Measurements from ENCODE around the gene CFAP100.
A peak's percentile ranks its signal among the peaks of the same experiment; 100 is the strongest.

CFAP100 gene

DNA sequence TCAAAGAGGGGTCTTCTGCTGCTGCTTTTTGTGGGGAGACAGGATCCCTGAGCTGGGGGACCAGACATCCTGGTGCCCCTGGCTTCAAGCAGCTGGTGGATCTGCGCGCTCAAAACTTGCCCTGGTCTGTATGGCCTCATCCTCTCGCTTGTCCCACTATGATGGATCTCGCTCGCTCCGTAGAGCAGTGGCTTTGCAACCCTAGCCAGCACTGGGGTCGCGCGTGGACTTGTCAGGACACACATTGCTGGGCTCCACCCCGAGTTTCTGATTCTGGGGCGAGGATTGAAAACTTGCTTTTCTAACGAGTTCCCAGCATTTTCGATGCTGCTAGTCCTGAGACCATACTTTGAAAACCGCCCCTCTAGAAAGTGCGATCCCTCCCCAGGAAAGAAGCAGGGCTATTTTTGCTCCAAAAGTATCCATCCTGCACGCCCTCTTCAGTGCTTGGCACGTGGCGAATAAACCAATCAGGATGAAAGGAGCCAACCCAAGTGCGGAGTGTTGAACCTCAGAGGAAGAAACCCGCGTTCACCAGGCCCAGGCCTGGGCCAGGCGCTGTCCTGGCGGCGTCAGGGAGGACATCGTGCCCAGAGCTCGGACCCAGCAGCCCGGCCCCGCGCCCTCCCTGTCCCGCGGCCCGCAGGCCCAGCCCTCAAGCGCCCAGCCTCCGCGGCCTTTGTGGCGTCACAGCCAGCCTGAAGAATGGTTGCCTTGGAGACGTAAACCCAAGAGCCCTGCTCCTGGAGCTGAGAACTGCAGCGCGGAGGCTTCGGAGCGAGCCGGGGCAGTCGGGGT is at the start of gene CFAP100:
Gene CFAP100 (plus strand): TSS at position 731 of the 798 bp plus-strand sequence. CDS start 1,092 bp downstream, outside the sequence.
- no peak for DNase-seq

DNA sequence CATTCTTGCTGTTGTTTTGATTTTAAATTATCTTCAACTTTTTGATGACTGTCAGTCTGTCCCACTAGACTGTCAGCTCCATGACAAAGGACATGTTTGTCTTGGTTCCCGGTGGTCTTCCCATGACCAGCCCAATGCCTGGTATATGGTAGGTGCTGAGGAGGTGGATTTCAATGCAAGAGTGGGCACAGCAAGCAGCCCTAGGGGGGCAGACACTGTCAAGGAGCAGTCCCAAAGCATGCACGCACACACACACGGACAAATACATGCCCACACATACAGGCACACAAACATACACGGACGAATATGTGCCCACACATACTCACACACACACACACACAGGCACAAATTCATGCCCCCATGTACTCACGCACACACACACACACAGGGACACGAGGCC is 49.5 kb upstream of the CFAP100 start:
- DNase-seq: no peak

DNA sequence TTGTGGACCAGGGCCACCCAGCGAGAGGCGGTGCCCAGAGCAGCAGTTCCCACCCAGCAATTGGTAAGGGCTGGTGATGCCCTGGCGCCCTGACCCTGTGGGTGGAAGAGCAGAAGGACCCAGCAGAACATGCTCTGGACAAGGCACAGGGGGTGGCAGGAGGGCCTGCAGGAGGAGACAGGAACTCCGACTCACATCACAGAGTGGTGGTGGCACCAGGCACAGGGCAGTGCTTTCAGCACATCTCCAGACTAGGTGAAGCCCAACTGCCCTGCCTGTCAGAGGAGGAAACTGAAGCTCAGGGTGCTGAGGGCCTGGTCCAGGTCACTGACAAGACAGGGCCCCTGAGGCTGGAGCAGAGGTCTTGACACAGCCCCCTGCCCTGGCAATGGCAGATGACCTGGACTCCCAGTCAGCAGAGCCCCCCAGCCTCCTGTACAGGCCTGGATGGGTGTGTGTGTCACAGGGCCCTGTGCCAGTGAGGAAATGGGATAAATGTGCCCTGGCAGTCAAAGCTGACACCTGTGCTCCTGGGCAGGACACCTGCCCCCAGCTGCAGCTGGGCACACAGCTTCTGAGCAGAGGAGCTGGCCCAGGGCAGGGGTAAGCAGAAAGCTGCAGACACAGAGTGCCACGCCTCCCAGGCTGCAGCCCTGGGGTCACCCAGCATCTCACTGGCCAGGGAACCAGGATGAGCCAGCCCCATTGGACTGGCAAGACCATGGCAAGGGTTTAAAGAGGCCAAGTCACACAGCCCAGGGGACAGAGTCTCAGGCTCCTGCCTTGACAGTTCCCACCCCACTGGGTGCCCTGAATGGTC is 48.9 kb upstream of the CFAP100 start:
- DNase-seq: peak; percentile 46

DNA sequence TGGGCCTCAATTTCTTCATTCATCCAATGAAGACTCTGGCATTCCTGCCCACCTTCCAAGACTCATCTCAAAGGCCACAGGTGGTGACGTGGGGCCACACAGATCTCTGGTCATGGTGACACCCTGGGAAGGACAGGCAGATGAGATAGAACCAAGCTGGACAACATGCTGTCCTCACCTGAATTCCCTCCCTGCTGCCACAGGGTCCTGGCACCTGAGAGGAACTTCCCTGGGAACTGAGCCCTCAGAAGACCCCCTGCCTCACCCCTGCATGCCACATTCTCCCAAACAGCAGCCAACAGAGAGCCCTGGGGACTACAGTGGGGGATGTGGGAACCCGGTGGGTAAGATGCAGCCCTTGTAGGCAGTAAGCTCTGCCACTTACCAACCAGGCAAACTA is 48.2 kb upstream of the CFAP100 start:
- DNase-seq: peak; percentile 25

DNA sequence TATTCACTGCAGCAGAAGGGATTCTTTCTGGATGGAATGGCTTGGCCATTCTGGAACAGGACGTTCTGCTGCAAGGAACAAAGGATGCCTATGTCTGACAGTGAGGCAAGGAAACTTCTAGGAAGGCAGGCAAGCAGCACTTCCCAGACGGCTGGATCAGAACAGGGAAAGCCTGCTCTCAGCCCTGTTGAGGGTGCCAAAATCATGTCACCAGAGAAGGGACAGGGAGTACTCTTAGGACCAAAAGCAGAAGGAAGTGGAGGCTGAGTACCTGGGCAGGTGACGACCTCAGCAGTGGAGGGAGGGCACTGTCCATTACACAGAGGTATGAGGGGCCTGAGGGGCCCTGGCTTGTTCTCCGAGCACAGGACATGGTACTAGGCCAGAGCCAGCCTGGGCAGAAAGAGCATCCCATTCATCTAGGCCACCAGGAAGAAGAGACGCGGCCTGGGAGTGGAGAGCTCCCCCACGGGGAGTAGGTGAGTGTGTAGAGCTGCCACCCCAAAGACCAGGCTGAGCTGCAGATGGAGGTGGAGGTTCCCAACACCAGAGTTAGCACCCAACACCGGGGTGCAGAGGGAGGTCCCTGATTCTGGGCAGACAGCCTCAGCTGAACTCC is 47.1 kb upstream of the CFAP100 start:
- DNase-seq: peak; percentile 26

DNA sequence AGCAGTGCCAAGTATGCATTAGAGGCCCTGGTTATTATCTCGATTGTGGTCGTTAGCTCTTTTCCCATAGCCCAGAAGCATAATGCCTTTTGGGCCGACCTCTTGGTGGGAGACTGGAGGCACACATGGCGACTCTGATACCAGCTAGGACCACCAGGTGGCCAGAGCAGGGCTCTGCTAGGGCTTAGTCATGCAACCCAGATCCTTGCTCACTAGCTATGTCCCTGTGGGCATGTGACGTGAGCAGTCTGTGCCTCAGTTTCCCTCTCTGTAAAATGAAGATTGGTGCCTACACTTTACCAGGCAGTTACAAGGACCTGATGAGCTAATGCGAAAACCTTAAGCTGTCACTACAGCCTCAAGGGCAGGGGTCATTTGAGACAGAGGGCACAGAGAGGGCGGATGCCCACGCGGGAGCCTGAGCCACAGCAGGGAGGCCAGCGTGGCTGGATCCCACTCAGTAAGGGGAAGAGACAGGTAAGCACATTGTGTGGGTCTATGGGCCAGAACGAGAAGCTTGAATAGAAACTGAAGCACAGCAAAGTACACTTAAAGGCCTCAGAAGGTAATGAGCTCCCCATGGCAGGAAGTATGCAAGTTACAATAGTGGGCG is 46.3 kb upstream of the CFAP100 start:
- DNase-seq: peak; percentile 39

DNA sequence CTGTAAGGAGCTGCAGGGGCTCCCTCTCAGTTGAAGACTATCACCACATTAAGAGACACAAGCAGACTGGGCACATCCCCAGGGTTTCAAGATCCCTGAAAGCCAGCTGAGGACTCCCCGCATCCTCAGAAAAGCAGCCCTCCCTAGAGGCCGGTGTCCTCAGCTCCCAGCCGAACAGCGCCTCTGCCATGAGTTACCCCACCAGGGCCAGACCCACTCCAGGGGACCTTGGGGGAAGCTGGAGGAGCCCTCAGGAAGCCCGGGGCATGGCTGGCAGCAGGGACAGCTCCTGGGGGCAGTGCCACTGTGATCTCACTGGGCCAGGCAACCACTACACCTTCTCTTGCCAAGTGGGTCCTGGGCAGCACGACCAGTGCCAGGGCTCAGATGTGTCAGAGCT is 45.6 kb upstream of the CFAP100 start:
- peak; percentile 34 for DNase-seq

DNA sequence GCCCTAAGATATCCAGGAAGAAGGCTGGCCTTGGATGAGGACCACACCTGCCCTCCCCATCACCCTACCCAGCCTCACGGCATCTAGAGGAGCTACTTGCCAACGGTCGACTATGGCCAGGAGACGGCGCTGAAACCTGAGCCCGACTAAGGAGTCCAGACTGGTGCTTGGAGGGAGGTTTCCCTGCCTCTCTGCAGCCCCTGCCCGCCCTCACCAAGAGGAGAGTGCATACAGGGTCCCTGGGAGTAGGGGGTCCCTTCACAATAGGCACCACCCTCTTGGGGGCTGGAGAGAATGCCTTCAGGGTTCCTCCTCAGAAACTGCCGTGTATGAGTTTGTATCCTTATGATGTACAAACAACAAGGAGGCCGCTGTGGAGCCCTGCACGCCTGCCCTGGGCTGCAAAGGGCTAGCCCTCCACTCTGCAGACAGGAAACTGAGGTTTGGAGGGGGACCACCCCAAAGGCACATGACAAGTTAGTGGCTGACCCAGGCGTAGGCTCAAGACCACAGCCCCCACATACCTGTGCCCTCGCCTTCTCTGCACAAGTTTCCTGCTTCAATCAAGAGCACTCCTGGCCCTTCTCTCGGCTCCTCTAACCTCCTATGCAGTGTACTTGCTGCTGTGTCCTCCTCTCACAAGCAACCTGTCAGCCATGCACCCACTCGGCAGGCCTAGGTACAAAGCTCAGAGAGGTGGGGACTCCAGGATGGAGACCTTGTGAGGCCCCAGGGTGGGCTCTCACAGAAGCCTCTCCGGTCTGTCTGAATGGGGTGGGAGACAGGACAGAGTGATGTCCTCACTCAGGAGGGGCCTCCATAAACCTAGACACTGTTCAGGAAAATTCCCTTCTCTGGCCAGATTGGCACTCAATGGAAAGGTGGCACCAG is 44.9 kb upstream of the CFAP100 start:
- DNase-seq: peak; percentile 42

DNA sequence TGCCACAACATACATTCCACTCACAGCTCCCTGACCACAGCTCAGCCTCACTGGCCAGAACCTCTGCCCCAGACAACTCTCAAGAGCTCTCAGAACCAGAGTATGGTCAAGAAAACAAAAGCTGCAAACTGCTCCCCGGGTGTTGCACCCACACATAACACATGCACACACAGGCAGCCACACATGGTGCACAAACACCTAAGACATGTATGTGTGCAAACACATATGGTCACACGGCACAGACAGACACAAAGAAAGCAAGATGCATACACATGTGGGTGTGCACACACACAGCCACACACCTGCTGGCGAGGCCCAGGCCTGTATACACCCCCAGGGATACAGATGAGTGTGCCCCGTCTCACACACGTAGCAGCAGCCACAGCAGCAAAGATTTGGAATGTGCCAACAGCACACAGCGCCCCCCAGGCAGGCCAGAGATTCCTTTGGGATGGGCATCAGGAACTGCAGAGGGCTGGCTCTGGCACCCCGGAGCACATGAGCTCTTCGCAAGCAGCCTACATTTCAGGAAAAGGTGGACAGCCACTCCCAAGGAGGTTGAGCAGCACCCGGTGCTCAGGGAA is 44.1 kb upstream of the CFAP100 start:
- no peak for DNase-seq

DNA sequence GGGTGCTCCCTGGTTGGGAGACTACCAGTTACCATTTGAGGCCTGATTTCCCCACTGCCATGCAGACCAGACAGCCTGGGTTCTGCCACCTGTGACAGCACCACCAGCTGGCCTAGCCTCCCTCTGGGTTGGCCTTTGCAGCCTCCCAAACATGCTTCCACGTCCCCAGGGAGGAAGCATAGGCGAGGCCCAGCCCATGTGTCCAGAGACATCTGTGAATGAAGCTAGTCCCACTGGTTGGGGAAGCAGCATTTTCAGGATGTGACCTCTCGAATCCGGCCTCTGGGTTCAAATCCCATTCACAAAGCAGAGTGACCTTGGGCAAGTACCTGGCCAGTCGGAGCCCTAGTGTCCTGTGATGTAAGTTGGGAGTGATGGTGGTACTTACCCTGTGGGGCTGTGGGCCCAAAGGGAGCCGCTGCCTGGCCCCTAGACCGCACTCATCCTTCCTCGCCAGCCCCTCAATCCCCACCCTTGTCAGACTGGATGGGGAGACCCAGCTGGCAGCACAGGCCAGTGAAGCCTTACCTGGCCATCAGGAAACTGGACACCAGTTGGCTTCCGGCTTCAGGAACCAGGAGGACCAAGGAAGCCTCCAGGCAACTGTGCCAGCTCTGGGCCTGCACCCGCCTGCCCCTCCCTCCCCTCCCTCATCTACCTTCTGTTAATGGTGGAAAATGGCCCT is 43.5 kb upstream of the CFAP100 start:
- no peak for DNase-seq

DNA sequence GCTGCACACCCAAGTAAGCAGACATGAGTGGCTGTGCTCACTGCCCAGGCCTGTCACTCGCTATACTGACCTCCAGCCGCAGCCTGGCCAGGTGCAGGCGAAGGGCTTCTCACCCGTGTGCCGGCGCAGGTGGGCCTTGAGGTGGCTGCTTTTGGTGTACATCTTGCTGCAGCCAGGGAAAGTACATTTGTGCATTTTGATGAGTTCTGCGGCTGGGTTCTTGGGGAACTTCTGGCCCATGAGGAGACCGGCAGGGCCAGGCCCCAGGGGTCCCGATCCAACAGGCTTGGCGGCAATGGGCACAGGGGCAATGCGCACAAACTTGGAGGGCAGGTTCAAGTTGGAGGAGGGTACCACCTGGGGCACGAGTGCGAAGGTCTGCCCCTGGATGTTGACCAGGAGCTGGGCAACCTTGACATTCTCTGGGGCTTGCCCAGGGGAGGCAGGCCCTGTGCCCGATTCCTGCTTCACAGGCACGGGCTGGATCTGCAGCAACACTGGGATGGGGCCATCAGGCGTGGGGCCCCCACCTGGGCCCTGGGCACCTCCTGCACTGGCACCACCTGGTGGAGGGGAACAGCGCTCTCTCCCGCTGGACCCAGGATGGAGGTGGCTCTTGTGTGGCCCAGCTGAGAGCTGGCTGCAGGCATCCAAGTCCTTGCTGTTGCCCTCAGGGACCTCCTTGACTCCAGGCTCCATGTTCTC is 42.8 kb upstream of the CFAP100 start:
- no peak for DNase-seq

DNA sequence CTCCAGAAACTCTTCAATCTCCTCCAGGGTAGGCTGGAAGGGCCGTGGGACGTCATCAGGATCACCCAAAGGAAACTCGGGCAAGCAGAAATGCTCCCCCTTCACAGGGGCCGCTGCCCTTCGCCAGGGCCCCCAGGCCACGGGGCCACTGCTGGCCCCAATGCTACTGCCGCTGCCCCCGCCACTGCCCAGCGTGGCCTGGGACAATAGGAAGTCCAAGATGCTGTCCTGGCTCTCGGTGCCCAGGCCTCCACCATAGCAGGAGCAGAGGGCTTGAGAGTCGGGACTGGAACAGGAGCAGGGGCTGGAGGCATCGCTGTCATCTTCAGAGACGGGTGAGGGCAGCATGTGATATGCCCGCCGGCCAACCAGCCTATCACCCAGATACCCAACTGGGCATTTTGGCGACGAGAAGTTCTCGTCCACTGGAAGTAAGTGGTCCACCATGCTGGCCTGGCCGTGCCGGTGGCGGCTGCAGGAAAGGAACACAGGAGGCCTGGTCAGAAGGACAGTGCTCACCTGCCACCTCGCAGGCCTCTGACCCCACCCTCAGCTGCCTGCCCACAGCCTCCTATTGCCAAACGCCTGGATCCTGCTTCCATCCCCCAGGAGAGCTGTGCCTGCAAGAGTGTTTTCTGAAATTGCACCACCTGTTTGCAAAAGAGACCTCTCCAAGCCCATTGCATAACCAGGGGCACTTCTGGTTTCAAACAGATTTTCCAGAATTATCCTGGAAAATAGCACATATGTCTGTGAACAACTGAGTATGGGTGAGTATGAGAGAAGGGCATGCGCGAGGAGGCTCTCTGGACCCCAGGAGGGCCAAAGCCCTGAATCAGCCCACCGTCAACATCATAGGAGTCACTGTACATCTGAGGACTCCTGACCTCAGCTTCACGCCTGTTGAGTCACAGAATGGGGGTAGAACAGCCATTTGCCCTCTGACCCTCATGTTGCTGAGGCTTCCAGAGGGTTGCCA is 41.9 kb upstream of the CFAP100 start:
- DNase-seq: no peak

DNA sequence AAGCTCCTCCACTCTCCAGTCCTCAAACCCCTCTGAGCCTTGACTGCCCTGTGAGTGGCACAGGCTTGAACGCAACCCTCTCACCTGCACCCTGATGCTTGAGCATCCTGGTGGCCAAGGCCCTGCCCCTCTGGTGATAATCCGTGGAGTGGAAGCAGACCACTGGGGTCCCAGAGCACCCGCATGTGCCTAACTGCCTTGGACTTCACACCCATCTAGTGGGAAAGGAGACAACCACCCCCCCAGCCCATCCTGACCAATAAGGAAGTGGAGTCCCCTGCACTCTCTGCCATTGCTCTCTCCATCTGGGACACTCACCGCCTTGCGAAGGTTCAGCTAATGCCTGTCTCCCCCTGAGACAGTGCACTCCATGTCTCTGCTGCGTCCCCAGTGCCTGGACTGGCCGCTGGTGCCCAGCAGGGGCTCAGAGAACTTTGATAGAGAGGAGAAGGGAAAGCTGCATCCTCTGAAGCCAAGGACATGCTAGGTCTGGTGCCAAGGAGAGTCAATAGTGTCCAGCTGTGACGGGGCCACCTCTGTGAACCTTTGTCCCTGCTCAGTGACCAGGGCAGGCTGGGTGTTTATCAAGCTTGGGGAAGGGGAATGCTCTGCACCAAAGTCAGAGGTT is 40.9 kb upstream of the CFAP100 start:
- DNase-seq: no peak

DNA sequence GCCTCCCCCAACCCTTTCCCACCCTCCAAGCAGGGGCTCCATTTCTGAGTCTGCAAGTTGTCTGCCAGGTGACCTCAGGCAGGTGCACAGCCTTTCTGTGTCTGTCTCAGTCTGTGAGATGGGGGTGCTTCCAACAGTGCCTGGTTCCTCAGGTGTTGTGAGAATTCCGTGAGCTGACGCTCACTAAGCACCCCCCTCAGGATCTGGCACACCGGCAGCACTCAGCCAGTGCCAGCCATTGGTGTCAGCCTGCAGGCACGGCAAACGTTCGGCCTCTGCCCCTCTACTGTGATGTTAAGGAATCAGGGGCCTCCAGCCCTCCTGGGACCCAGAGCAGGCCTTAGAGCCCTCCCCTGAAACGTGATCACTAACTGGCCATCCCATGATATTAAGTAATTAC is 39.9 kb upstream of the CFAP100 start:
- no peak for DNase-seq

DNA sequence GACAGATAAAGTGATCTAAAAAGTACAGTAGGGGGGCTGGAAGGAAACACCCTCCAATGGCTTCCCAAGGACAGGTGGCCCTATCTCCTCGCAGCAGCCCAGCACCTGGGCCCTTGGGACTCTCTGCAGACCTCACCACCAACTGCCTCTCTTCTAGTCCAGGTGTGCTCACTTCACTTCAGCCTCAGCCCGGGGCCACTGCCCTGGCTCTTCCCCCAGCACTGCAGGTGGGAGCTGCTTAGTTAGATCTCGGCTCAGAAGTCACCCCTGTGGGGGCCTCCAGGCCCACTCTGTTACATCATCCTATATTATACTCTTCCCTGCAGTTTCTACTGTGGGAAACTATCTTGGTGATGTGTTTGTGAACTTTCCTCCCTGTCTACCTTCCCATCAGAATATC is 39.5 kb upstream of the CFAP100 start:
- DNase-seq: no peak

DNA sequence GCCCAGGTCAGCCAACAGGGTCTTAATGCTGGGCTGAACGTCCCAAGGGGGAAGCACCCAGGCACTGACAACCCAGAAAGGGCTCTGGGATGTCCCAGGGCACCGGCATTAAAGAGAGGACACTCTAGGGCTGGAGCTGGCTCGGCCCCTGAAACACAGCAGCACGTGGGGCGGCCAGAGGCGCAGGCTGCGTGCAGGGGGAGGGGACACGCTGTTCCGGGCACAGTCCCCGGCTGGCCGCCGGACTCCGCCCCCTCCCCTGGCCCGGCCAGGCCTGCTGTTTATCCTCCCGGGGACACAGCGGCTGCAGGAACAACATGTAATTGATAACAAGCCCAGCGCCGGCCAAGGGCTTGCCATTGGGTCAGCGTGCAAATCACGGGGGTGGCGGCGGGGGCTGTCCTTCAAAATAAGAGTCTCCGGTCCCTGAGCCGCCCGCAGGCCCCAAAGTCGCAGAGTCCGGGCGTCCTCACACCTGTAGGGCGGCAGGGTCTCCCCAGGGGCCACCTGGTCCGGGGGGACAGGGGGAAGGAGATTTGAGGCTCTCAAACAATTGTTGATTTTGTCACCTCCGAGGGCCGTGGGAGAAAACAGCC is 38.8 kb upstream of the CFAP100 start:
- no peak for DNase-seq

DNA sequence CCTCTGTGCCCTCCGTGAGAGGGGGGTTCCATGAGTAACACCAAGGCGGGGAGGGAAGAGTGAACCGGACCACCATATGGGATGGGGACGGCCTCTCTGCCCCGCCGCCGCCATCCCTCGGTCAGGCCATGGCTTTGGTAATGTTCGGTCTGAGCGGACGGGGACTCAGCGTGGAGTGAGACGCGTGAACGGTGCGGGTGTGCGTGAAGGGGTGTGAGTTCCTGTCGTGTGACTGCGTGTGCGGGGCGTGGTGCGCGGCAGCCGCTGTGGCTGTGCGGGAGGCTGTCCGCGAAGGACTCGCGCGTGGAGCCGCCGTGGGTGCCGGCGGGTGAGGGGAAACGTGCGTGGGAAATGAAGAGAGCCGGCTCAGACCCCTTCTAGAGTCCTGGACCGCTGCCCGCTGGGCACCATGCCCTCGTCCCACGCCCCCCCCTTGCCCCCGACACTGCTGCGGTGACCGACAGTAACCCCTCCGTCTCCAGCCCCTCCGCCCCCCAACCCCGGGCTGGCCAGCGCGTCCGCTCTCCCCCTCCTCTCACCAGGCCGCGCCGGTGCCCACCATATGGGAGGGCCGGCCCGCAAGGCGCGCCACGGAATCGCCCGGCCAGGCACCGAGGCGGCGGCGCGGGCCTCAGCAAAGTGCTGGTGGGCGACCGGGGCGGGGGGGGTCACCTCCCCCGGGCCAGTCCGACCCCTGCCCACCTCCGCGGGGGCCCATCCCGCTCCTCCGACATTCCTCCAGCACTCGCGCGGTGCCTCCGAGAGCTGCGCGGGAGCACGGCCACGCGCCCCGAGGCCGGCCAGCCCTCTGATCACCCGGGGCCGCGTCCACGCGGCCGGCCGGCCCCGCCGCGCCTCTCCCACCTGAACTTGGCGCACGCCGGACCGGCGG is 38.1 kb upstream of the CFAP100 start:
- no peak for DNase-seq
